Nucleus accumbens (tissue), 56 donors: ENCODE results near the gene CNOT11.
"Not testable (repeated sequence)": the region's sequence is repeated elsewhere in the genome, so short reads cannot be mapped to it uniquely, and the experiment has no call there.

ENCODE experiments used
- DNase-seq, 56 donors: peaks; one replicate each; lab custom pipeline; 2025; lab: John Stamatoyannopoulos, UW

Gene CNOT11

GRCh38 chr2:101305492-101306078 is 52.9 kb downstream of the CNOT11 start:
- no peak for DNase-seq

DNA sequence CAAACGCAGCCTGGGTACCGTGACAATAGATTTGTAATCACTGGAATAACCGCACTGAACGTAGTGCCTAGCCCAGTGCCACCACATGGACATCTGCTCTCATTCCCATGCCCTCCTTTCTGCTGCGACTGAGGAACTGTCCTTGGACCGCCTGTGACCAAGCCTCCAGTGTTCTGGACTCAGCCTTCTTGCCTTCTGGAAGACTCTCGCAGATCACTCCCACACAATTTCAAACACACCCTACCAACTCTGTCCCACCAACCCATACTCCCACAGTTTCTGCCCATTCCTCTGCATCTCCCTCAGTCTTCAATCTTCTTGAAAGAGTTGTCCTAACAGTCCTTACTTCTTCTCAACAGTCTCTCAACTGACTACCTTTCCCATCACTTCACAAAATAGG is 53.7 kb downstream of the CNOT11 start:
- no peak for DNase-seq

DNA sequence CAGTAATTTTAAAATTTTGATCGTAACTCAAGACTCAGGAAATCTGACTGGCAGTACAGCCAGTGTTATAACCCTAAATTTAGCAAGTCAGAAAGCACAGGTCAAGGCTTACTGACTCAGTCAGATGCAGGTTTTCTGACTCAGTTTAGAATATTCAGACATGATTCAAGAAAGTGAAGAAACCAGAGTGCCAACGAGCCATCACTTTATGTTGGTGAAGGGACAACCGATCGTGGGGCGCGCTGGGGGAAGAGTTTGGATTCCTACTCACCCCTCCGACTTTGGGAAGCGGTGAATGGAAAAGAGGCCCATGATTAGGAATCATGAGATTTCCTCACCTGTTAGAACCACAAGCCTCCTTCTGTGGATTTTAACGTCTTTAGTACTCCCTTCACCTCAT is 54.8 kb downstream of the CNOT11 start:
- DNase-seq: no peak

- DNase-seq: peak in 3 of 56 donors; percentile 19 to 33 (median 30)
Observed at GRCh38 chr2:101307950-101308431, 55.3 kb downstream of the CNOT11 start.

- peak in 55 of 56 donors; percentile 48 to 93 (median 83) for DNase-seq
Observed at GRCh38 chr2:101308432-101309210, 55.9 kb downstream of the CNOT11 start, which contains the start of gene RNF149. Gene RNF149, minus strand, starts transcription at chr2:101308701. Its CDS starts 113 bp downstream, at chr2:101308588.

GRCh38 chr2:101310090-101310833 is 57.6 kb downstream of the CNOT11 start:
- DNase-seq: no peak

DNA sequence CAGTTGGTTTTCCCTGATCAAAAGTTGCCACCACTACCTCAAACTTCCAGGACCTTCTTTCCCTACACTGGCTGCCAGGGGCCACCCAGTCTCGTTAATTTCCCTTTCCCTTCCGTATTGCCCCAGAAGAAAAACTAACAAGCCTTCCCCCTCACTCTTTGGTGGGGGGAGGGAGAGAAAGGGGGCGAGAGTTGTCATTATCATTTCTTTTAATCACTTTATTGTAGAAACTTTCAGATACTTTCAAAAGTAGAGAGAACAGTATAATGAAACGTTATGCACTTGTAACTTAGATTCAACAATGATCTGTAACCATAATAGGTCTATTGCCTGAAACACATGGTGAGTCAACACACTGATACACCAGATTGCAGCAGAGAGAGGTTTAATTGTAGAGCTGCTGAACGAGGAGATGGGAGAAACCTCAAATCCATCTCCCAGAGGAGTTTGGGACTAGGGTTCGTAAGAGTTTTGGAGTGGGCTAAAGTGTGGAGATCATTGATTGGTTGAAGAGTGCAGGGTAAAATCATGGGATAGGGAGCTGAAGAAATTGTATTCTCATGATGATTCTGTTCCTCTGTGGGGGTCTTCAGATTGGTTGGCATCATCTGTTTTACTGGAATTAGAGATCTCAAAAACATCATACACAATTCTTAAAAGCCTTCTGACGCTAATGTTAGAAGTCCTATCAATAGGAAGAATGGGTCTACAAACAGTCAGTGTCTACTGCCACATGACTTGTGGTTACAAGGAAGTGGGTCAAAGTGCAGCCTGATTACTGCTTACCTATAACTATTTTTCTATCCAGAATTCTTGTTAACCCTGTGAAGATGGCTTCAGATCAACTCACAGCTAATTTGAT is 58.4 kb downstream of the CNOT11 start:
- DNase-seq: no peak

DNA sequence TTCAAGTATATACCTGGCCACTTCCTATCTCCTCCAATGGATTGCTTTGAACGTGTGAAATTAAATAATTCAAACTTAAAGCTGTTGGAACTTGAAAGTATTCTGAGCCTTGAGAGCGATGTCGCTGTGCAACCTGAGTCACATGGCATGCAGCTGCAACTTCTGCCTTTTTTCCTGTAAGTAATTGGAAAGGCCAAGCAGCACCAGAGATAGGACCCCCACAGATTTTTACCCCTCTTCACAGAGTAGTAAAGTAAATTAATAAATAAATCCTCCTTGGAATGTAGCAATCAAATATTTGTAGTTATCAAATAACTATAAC is 59.0 kb downstream of the CNOT11 start:
- DNase-seq: no peak

DNA sequence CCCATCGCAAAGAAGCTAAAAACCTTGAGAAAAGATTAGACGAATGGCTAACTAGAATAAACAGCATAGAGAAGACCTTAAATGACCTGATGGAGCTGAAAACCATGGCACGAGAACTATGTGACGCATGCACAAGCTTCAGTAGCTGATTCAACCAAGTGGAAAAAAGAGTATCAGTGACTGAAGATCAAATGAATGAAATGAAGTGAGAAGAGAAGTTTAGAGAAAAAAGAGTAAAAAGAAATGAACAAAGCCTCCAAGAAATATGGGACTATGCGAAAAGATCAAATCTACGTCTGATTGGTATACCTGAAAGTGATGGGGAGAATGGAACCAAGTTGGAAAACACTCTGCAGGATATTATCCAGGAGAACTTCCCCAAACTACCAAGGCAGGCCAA is 63.9 kb downstream of the CNOT11 start:
- DNase-seq: not testable (repeated sequence)
